ENCODE measurements around the gene TAS2R43. TPM values are rescaled to one million over a fixed set of nuclear protein-coding genes. Genes with fewer than 3 reads are reported as not detected.
"Not testable (repeated sequence)": the region's sequence is repeated elsewhere in the genome, so short reads cannot be mapped to it uniquely, and the experiment has no call there.

TAS2R43 gene, protein sequence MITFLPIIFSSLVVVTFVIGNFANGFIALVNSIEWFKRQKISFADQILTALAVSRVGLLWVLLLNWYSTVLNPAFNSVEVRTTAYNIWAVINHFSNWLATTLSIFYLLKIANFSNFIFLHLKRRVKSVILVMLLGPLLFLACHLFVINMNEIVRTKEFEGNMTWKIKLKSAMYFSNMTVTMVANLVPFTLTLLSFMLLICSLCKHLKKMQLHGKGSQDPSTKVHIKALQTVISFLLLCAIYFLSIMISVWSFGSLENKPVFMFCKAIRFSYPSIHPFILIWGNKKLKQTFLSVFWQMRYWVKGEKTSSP
- 1 to 10 TPM in 1 of 2 donors, under 1 TPM in 1; 0.30 to 2.7 TPM for total RNA-seq

GRCh38 chr12:11092128-11092527, at the start of gene TAS2R43:
Gene TAS2R43, minus strand, starts transcription at chr12:11092313. Its CDS starts 84 bp downstream, at chr12:11092229.
- H3K27ac Mint-ChIP-seq = no peak within 1 kb of the TSS
- peaks cover 4 to 56% of the 10 kb centered on the region in 2 donors for H3K36me3 Mint-ChIP-seq
- H3K9me3 Mint-ChIP-seq = peaks cover 0 to 4% of the 10 kb centered on the region in 2 donors
- no peak for DNase-seq (ENCODE audit: low spot score in 2 of 2)
- ATAC-seq = no peak

GRCh38 chr12:11136075-11136474, 44.0 kb upstream of the TAS2R43 start:
- H3K36me3 Mint-ChIP-seq = peaks cover 5 to 15% of the 10 kb centered on the region in 2 donors
- peaks cover 0 to 5% of the 10 kb centered on the region in 2 donors for H3K9me3 Mint-ChIP-seq
- ATAC-seq (peak in 1 of 2 donors; percentile 93), DNase-seq (ENCODE audit: low spot score in 2 of 2) (peak in 1 of 2 donors; percentile 11)
- peak overlapping the region in 1 of 2 donors; percentile 79 for H3K27ac Mint-ChIP-seq

- peaks cover 11 to 14% of the 10 kb centered on the region in 2 donors for H3K36me3 Mint-ChIP-seq
- peaks cover 0 to 5% of the 10 kb centered on the region in 2 donors for H3K9me3 Mint-ChIP-seq
- DNase-seq (ENCODE audit: low spot score in 2 of 2) (no peak), ATAC-seq (peak in 1 of 2 donors; percentile 55)
- H3K27ac Mint-ChIP-seq = peak within 1 kb of the TSS in 1 of 2 donors; percentile 29
Measured at GRCh38 chr12:11134305-11134704, 42.2 kb upstream of the TAS2R43 start, which contains the start of gene TAS2R30. Gene TAS2R30, minus strand, starts transcription at chr12:11134644. Its CDS starts 400 bp downstream, at chr12:11134244.

DNA sequence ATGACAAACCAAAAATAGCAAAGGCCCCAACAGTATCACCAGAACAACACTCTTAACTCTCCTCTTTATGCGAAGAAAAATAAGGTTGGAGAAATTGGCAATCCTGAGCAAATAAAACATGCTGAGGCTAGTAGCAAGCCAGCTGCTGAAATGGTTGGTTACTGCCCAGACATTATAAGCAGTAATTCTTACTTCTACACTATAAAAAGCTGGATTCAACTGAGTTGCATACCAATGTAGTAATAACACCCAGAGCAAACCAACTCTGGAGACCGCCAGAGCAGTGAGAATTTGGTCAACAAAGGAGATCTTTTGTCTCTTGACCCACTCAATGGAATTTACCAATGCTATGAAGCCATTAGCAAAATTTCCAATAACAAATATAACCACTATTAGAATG, 41.7 kb upstream of the TAS2R43 start:
- DNase-seq (ENCODE audit: low spot score in 2 of 2) (no peak), ATAC-seq (no peak)
- Mint-ChIP-seq H3K36me3 (peaks cover 14 to 19% of the 10 kb centered on the region in 2 donors), H3K27ac (no peak overlapping the region), H3K9me3 (peaks cover 0 to 5% of the 10 kb centered on the region in 2 donors)

DNA sequence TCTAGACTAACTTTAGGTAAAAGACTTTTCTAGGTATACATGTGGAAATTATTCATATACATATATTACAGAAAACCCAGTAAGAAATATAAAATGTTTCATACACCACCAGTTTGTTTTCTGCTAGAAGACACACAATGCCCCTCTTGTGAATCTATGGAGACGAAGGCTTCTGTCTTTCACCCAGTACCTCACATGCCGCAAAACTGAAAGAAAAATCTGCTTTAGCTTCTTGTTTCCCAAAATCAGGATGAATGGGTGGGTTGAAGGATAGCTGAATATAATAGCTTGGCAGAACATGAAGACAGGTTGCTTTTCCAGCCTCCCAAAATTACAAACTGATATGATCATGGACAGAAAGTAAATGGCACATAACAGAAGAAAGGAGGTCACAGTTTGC, 41.0 kb upstream of the TAS2R43 start:
- peaks cover 14 to 20% of the 10 kb centered on the region in 2 donors for H3K36me3 Mint-ChIP-seq
- peaks cover 0 to 5% of the 10 kb centered on the region in 2 donors for H3K9me3 Mint-ChIP-seq
- DNase-seq (ENCODE audit: low spot score in 2 of 2) (no peak), ATAC-seq (no peak)
- no peak overlapping the region for H3K27ac Mint-ChIP-seq

DNA sequence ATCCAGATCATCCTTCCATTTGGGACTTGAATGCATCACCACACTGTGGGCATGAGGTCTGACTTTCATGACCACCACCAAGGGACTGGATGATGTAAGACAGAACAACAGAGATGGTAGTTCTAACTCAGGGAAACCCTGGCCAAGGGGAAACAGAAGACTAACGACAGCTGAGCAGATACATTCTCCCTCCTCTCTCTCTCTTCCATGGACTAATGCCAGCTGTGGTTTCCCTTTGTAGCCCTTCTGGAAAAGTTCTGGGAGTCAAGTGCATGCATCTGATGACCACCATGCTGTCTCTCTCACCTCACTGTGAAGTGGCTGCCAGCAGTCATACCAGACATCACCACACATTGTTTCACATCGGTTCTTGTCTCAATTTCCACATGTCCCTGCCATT, 38.9 kb upstream of the TAS2R43 start:
- Mint-ChIP-seq H3K27ac (no peak overlapping the region), H3K9me3 (peaks cover 0 to 5% of the 10 kb centered on the region in 2 donors), H3K36me3 (peaks cover 20% of the 10 kb centered on the region in 2 donors)
- ATAC-seq (no peak), DNase-seq (ENCODE audit: low spot score in 2 of 2) (no peak)

- DNase-seq (ENCODE audit: low spot score in 2 of 2) = no peak
- H3K36me3 Mint-ChIP-seq = peaks cover 20 to 21% of the 10 kb centered on the region in 2 donors
- ATAC-seq = no peak
- no peak overlapping the region for H3K27ac Mint-ChIP-seq
- H3K9me3 Mint-ChIP-seq = peaks cover 0 to 5% of the 10 kb centered on the region in 2 donors
Measured at GRCh38 chr12:11130382-11130781, 38.3 kb upstream of the TAS2R43 start.

DNA sequence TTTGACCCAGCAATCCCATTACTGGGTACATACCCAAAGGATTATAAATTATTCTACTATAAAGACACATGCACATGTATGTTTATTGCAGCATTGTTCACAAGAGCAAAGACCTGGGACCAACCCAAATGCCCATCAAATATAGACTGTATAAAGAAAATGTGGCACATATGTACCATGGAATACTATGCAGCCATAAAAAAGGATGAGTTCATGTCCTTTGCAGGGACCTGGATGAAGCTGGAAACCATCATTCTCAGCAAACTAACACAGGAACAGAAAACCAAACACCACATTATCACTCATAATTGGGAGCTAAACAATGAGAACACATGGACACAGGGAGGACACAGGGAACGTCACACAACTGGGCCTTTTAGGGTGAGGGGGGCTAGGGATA, 22.0 kb upstream of the TAS2R43 start:
- ATAC-seq; DNase-seq (ENCODE audit: low spot score in 2 of 2); H3K27ac Mint-ChIP-seq: not testable (repeated sequence)
- Mint-ChIP-seq H3K9me3 (peaks cover 28 to 60% of the 10 kb centered on the region in 2 donors), H3K36me3 (peaks cover 60 to 94% of the 10 kb centered on the region in 2 donors)

- peaks cover 63 to 96% of the 10 kb centered on the region in 2 donors for H3K36me3 Mint-ChIP-seq
- ATAC-seq; DNase-seq (ENCODE audit: low spot score in 2 of 2): not testable (repeated sequence)
- peak overlapping the region in 1 of 2 donors; percentile 6 for H3K27ac Mint-ChIP-seq
- peaks cover 26 to 58% of the 10 kb centered on the region in 2 donors for H3K9me3 Mint-ChIP-seq
Measured at GRCh38 chr12:11111213-11111612, 19.1 kb upstream of the TAS2R43 start.

DNA sequence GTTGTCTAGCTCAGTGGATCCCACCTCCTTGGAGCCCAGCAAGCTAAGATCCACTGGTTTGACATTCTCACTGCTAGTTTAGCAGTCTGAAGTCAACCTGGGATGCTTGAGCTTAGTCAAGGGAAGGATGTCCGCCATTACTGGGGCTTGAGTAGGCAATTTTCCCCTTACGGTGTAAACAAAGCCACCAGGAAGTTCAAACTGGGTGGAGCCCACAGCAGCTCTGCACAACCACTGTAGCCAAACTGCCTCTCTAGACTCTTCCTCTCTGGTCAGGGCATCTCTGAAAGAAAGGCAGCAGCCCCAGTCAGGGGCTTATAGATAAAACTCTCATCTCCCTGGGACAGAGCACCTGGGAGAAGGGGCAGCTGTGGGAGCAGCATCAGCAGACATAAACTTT, 16.7 kb upstream of the TAS2R43 start:
- no peak for DNase-seq (ENCODE audit: low spot score in 2 of 2)
- Mint-ChIP-seq H3K27ac (peak overlapping the region in 1 of 2 donors; percentile 40), H3K9me3 (peaks cover 30 to 55% of the 10 kb centered on the region in 2 donors), H3K36me3 (peaks cover 70 to 80% of the 10 kb centered on the region in 2 donors)
- no peak for ATAC-seq

GRCh38 chr12:11107719-11108118, 15.6 kb upstream of the TAS2R43 start:
- DNase-seq (ENCODE audit: low spot score in 2 of 2) (no peak), ATAC-seq (no peak)
- Mint-ChIP-seq H3K27ac (no peak overlapping the region), H3K36me3 (peaks cover 65 to 76% of the 10 kb centered on the region in 2 donors), H3K9me3 (peaks cover 27 to 47% of the 10 kb centered on the region in 2 donors)

- Mint-ChIP-seq H3K27ac (no peak overlapping the region), H3K9me3 (peaks cover 15 to 34% of the 10 kb centered on the region in 2 donors), H3K36me3 (peaks cover 52 to 73% of the 10 kb centered on the region in 2 donors)
- DNase-seq (ENCODE audit: low spot score in 2 of 2) (no peak), ATAC-seq (no peak)
Measured at GRCh38 chr12:11106288-11106687, 14.2 kb upstream of the TAS2R43 start.

GRCh38 chr12:11105546-11105945, 13.4 kb upstream of the TAS2R43 start:
- ATAC-seq (no peak), DNase-seq (ENCODE audit: low spot score in 2 of 2) (no peak)
- peaks cover 45 to 65% of the 10 kb centered on the region in 2 donors for H3K36me3 Mint-ChIP-seq
- no peak overlapping the region for H3K27ac Mint-ChIP-seq
- peaks cover 12 to 27% of the 10 kb centered on the region in 2 donors for H3K9me3 Mint-ChIP-seq

- Mint-ChIP-seq H3K9me3 (peaks cover 0 to 13% of the 10 kb centered on the region in 2 donors), H3K36me3 (peaks cover 16 to 65% of the 10 kb centered on the region in 2 donors)
- ATAC-seq = peak; percentile 56 to 97
- H3K27ac Mint-ChIP-seq; DNase-seq (ENCODE audit: low spot score in 2 of 2): not testable (repeated sequence)
Measured at GRCh38 chr12:11094910-11095309, 2.8 kb upstream of the TAS2R43 start.

- Mint-ChIP-seq H3K36me3 (peaks cover 5 to 56% of the 10 kb centered on the region in 2 donors), H3K9me3 (peaks cover under 1 to 5% of the 10 kb centered on the region in 2 donors), H3K27ac (no peak overlapping the region)
- no peak for DNase-seq (ENCODE audit: low spot score in 2 of 2)
- no peak for ATAC-seq
Measured at GRCh38 chr12:11089246-11089645, 2.9 kb downstream of the TAS2R43 start.

GRCh38 chr12:11085419-11085818, 6.7 kb downstream of the TAS2R43 start:
- peak overlapping the region in 1 of 2 donors; percentile 22 for H3K27ac Mint-ChIP-seq
- ATAC-seq (peak; percentile 96), DNase-seq (ENCODE audit: low spot score in 2 of 2) (peak in 1 of 2 donors; percentile 29)
- H3K9me3 Mint-ChIP-seq = peaks cover 8 to 12% of the 10 kb centered on the region in 2 donors
- H3K36me3 Mint-ChIP-seq = peaks cover 12 to 46% of the 10 kb centered on the region in 2 donors

DNA sequence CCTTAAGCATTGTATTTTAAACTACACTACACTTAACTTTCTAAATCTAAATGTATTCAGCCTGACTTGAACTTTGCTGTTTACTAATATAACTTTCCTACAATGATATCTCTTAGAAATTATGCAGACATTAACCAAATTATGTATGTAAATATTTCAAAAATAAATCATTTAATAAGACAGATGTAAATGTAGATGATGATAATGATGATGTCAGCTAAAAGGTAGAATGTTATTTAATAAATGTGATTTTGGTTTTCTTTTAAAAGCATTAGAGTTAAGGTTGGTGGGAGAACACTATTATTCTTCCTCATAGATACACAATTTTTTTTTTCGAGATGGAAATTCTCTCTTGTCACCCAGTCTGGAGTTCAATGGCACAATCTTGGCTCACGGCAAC, 10.1 kb downstream of the TAS2R43 start:
- no peak overlapping the region for H3K27ac Mint-ChIP-seq
- peaks cover 8 to 16% of the 10 kb centered on the region in 2 donors for H3K9me3 Mint-ChIP-seq
- ATAC-seq = no peak
- H3K36me3 Mint-ChIP-seq = peaks cover 12 to 32% of the 10 kb centered on the region in 2 donors
- no peak for DNase-seq (ENCODE audit: low spot score in 2 of 2)

All from activated naive CD4-positive, alpha-beta T cell treated with anti-CD3 and anti-CD28 coated beads, Interleukin-2, amount 50 U/mL, for 72 hours (primary cell).